Activated CD4-positive, alpha-beta T cell treated with anti-CD3 and anti-CD28 coated beads for 4 hours (primary cell): ENCODE data around the gene SART3.
"Not testable (repeated sequence)": the region's sequence is repeated elsewhere in the genome, so short reads cannot be mapped to it uniquely, and the experiment has no call there.

Experiments
- DNase-seq, 2 donors: peaks; one replicate each; pipeline ENCODE4 v3.0.0-alpha.2; 2020

Gene SART3

GRCh38 chr12:108597559-108598471 is 36.8 kb upstream of the SART3 start, which contains the start of gene TMEM119:
TSS of gene TMEM119 (minus strand) at chr12:108598084. CDS start at chr12:108592383, 5,701 bp downstream.
- DNase-seq = no peak

GRCh38 chr12:108596854-108597558 is 36.0 kb upstream of the SART3 start:
- no peak for DNase-seq

GRCh38 chr12:108595711-108596647 is 35.0 kb upstream of the SART3 start:
- DNase-seq = no peak

GRCh38 chr12:108594960-108595710 is 34.2 kb upstream of the SART3 start:
- no peak for DNase-seq

GRCh38 chr12:108594323-108594903 is 33.4 kb upstream of the SART3 start:
- DNase-seq = no peak

- DNase-seq = no peak
These were observed 31.3 kb upstream of the SART3 start for GRCh38 chr12:108592033-108592909.

GRCh38 chr12:108591267-108591980 is 30.5 kb upstream of the SART3 start:
- no peak for DNase-seq

- not testable (repeated sequence) for DNase-seq
These were observed 29.5 kb upstream of the SART3 start for GRCh38 chr12:108590463-108590862.

- DNase-seq = no peak
These were observed 28.9 kb upstream of the SART3 start for GRCh38 chr12:108589840-108590229.

GRCh38 chr12:108589028-108589839 is 28.3 kb upstream of the SART3 start:
- no peak for DNase-seq

GRCh38 chr12:108587826-108588225 is 26.9 kb upstream of the SART3 start:
- no peak for DNase-seq

GRCh38 chr12:108586306-108586705 is 25.3 kb upstream of the SART3 start:
- no peak for DNase-seq

- no peak for DNase-seq
These were observed 24.9 kb upstream of the SART3 start for GRCh38 chr12:108585864-108586263.

- no peak for DNase-seq
These were observed 23.6 kb upstream of the SART3 start for GRCh38 chr12:108584456-108585065.

- DNase-seq = no peak
These were observed 23.0 kb upstream of the SART3 start for GRCh38 chr12:108583991-108584390.

GRCh38 chr12:108582978-108583770 is 22.2 kb upstream of the SART3 start:
- DNase-seq = no peak

GRCh38 chr12:108582509-108582908 is 21.5 kb upstream of the SART3 start:
- no peak for DNase-seq
